NCI-H2196 (cell line): ENCODE measurements around the gene B3GNT7.
"Not testable (repeated sequence)": the region's sequence is repeated elsewhere in the genome, so short reads cannot be mapped to it uniquely, and the experiment has no call there.

ENCODE experiments used
- DNase-seq: peaks from one replicate; lab custom pipeline; 2025; ENCODE audit not compliant: unreplicated experiment; lab: John Stamatoyannopoulos, UW

B3GNT7 gene

GRCh38 chr2:231399853-231400680 lies 4.6 kb downstream of the B3GNT7 start:
- peak; percentile 72 for DNase-seq

GRCh38 chr2:231400681-231401080 lies 5.2 kb downstream of the B3GNT7 start:
- DNase-seq: not testable (repeated sequence)

- not testable (repeated sequence) for DNase-seq
Observed at GRCh38 chr2:231401101-231401500, 5.6 kb downstream of the B3GNT7 start.

GRCh38 chr2:231403421-231404182 lies 8.1 kb downstream of the B3GNT7 start:
- DNase-seq: peak; percentile 45

GRCh38 chr2:231404183-231404578 lies 8.7 kb downstream of the B3GNT7 start:
- not testable (repeated sequence) for DNase-seq

- DNase-seq: not testable (repeated sequence)
Observed at GRCh38 chr2:231405601-231406367, 10.3 kb downstream of the B3GNT7 start.

GRCh38 chr2:231407686-231408085 lies 12.2 kb downstream of the B3GNT7 start:
- DNase-seq: not testable (repeated sequence)

GRCh38 chr2:231408304-231408703 lies 12.8 kb downstream of the B3GNT7 start:
- not testable (repeated sequence) for DNase-seq

- no peak for DNase-seq
Observed at GRCh38 chr2:231409776-231410175, 14.3 kb downstream of the B3GNT7 start.

GRCh38 chr2:231410293-231411004 lies 14.9 kb downstream of the B3GNT7 start:
- DNase-seq: peak; percentile 18

- no peak for DNase-seq
Observed at GRCh38 chr2:231411237-231411636, 15.7 kb downstream of the B3GNT7 start.

GRCh38 chr2:231411831-231412617 lies 16.5 kb downstream of the B3GNT7 start:
- peak; percentile 78 for DNase-seq

- DNase-seq: no peak
Observed at GRCh38 chr2:231412618-231412963, 17.1 kb downstream of the B3GNT7 start.

GRCh38 chr2:231413456-231413855 lies 17.9 kb downstream of the B3GNT7 start:
- no peak for DNase-seq

GRCh38 chr2:231413921-231414476 lies 18.5 kb downstream of the B3GNT7 start:
- DNase-seq: no peak

- DNase-seq: no peak
Observed at GRCh38 chr2:231415029-231415428, 19.5 kb downstream of the B3GNT7 start.

- DNase-seq: no peak
Observed at GRCh38 chr2:231418820-231419640, 23.5 kb downstream of the B3GNT7 start.

- no peak for DNase-seq
Observed at GRCh38 chr2:231421051-231421580, 25.6 kb downstream of the B3GNT7 start.

GRCh38 chr2:231422056-231422455 lies 26.5 kb downstream of the B3GNT7 start:
- no peak for DNase-seq
